NCI-H1694 (cell line): ENCODE results near the gene SLC25A47.
"Not testable (repeated sequence)": the region's sequence is repeated elsewhere in the genome, so short reads cannot be mapped to it uniquely, and the experiment has no call there.

ENCODE experiments used
- DNase-seq: peaks from one replicate; lab custom pipeline; 2025; lab: John Stamatoyannopoulos, UW

SLC25A47 gene

GRCh38 chr14:100305324-100306100 is 17.6 kb upstream of the SLC25A47 start:
- peak; percentile 42 for DNase-seq

- peak; percentile 83 for DNase-seq
Observed at GRCh38 chr14:100306101-100306997, 16.8 kb upstream of the SLC25A47 start, which contains the start of gene SLC25A29. TSS of gene SLC25A29 (minus strand) at chr14:100306444. CDS start at chr14:100306232, 212 bp downstream.

DNA sequence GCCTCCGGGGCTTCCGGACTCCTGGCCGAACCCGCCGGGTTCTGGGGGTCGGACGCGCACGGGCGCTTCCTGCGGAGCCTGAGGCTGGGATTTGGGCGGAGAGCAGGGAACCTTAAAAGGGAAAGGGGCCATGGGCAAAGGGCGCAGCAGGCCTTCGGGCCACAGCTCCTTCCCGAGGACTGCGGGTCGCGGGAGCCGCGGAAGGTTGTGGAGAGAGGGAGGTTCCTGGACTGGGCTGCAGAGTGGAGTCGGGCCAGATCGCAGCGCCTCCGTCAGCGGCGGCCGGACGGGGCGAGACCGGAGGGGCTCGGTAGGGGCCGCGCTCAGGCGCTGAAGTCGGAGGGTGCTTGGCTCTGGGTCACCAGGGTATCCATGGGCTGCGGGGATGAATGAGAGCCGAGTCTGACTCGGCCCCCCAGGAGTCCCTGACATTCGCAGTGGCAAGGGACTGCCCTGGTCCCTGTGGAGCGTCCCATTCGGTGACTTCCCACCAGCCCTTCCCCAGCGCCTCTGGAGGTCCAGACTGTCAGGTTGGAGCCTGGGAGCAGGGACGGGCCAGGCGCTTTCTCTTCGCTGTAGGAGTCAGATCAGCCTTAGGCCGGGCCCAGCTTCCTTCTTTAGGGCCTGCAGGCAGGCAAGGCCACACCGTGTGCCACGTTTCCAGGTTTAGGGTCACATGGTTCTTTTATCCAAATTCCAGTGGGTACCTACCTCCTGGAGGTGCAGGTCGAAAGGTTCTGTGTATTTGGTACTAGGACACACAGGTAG is 16.0 kb upstream of the SLC25A47 start:
- DNase-seq = no peak

DNA sequence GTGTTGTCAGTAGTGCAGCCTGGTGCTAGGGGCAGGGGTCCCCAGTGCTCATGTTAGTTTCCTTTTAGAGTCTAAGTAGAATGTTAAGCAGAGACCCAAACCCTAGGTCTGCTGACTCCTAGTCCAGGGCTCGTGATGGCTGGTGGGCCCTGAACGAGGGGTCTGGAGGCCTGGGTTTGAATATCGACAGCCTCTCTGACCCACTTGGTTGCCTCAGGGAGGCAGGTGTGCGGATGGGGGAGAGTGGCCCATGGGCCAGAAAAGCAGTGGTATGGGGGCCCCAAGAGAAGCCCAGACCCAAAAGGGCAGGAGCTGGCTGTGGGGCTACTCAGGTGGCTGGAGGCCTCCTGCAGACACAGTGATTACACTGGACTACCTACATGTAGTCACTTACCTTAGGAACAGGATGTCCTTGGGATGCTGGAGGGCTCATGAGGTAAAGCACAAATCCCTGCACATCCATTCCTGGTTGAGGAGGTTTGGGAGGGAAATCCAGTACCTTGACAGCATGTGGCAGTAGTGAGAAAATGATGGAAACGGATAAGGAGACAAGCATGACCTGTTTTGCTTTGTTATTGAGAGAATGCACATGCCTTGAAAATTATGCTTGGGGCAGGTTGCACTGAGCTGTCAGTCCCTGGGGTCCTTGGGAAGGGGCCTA is 15.2 kb upstream of the SLC25A47 start:
- DNase-seq = no peak

GRCh38 chr14:100308427-100308792 is 14.7 kb upstream of the SLC25A47 start:
- DNase-seq = not testable (repeated sequence)

DNA sequence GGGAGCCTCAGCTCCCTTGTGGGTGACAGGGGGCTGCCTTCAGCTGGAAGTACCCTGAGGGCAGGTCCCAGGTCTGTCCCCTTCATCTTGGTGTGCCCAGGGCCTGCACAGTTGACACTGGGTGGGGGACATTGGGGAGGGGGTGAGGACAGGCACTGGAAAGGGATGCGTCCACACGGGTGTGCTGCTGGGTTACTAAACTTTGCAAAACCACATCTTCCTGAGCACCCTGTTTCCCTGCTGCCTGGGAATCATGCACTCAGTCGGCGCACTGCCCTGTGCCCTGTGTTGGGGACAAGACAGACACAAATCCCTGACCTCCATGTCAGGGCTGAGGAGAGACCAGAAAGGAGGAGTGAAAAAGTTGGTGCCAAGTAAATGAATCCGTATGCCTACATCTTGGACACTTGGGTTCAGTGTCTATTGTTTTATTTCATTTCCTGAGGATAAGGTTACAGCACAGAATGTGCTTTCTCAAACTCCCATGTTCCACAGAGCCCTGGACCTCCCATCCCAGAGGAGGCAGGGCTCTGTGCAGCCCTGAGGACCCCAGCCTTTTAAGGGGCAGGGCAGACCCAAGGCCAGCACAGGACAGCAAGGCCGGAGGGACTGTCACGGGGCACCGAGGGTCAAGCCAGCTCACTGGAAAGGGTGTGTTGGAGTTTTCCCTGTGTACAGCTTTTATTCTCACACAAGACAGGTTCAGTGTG is 14.0 kb upstream of the SLC25A47 start:
- DNase-seq = no peak

DNA sequence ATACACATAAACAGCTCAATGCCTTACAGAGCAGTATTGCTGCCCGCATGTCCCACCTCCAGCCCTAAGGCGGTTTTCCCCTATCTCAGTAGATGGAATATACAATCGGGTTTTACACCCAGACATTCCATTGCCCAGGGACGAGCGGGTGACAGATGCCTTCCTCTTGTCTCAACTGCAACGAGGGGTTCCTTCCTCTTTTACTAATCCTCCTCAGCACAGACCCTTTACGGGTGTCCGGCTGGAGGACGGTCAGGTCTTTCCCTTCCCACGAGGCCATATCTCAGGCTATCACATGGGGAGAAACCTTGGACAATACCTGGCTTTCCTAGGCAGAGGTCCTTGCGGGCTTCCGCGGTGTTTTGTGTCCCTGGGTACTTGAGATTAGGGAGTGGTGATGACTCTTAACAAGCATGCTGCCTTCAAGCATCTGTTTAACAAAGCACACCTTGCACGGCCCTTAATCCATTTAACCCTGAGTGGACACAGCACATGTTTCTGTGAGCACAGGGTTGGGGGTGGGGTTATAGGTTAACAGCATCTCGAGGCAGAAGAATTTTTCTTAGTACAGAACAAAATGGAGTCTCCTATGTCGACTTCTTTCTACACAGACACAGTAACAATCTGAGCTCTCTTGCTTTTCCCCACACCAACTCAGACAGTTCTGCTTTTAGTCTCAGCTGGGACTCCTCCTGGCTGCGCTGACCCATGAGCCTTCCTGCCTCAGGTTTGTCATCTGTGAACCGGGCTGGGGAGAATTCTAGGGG is 10.8 kb upstream of the SLC25A47 start:
- not testable (repeated sequence) for DNase-seq

- no peak for DNase-seq
Observed at GRCh38 chr14:100312877-100313400, 10.2 kb upstream of the SLC25A47 start.

DNA sequence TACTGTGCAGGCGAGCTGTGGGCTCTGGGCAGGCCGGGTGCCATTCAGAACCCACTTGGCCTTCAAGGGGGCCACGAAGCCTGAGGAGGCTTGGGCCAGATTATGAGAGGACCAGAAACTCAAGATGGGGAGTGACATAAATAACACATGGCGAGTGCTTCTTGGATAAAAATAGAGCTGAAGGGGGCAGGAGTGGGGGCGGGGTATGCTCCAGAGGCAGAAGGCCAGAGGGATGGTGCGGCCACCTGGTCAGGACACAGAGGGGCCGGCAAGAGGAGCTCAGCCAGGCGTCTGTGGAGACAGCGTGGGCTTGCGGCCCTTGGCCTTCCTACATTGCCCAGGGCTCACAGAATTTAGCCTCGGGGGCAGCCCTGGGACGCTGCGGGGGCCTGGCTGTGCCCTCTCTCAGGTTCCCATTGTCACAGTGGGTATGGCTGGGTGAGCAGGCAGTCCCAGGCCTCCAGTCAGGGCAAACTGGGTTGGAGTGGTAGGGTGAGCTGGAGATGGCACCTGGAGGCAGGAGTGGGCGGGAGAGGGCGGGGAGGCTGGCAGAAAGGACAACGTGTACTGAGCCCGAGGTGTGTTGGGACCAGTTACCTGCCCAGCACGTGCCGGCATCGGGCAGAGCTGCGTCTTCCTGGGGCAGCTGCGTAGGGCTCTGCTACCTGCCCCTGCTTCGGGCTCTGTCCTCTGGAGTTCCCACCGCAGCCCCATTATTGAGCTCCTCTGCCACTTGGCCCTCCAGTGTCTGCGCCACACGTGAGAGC is 9.5 kb upstream of the SLC25A47 start:
- DNase-seq = no peak

DNA sequence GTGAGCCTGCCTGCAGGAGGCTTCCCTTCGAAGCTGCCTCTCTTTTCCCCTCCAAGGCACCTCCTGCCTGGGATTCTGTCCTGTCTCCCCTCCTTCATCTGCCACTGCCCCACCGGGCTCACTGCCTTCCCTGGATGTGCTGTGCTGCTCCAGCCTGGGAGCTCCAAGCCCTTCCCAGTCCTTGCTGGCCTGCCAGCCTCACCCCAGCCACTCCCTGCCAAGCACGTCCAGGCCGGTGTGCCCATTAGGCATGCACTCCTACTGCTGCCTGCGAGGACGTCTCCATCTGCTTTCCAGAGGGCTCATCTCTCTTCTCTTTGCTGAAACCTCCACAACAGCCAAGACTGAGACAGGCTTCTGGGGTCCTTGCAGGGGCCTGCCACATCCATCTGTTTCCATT is 8.4 kb upstream of the SLC25A47 start:
- no peak for DNase-seq

GRCh38 chr14:100317389-100317788 is 5.8 kb upstream of the SLC25A47 start:
- no peak for DNase-seq

DNA sequence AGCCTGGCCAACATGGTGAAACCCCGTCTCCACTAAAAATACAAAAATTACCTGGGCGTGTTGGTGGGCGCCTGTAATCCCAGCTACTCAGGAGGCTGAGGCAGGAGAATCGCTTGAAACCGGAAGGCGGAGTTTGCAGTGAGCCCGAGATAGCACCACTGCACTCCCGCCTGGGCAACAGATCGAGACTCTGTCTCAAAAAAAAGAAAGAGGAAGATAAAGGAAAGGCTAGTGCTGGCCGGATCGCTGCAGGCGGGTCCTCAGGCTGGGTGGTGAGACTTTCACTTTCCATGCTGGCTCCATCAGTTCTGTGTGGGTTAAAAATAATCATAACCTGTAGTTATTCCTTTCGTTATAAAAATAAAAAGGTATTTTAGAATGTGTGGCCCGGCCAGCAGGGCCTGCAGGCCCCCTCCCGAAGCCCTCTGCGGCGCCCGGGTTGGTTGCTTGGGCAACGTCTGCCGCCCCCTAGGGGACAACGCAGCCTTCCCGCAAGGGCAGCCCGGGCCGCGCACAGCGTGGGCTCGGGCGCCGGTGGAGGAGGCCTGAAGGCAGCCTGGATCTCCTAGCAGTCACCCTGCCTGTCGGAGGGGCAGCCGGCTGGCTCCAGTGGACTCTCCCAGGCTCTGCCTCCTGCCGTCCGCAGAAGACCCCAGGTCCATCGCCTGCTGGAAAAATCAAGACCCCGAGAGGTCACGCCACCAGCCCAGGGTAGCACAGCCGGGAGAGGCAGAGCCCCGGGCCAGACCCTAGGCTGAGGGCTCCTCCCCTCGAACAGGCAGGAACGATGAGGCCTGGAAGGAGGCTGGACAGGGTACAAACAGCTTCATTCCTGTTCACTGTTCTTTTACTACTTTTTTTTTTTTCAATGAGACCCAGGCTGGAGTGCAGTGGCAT is 5.0 kb upstream of the SLC25A47 start:
- no peak for DNase-seq

DNA sequence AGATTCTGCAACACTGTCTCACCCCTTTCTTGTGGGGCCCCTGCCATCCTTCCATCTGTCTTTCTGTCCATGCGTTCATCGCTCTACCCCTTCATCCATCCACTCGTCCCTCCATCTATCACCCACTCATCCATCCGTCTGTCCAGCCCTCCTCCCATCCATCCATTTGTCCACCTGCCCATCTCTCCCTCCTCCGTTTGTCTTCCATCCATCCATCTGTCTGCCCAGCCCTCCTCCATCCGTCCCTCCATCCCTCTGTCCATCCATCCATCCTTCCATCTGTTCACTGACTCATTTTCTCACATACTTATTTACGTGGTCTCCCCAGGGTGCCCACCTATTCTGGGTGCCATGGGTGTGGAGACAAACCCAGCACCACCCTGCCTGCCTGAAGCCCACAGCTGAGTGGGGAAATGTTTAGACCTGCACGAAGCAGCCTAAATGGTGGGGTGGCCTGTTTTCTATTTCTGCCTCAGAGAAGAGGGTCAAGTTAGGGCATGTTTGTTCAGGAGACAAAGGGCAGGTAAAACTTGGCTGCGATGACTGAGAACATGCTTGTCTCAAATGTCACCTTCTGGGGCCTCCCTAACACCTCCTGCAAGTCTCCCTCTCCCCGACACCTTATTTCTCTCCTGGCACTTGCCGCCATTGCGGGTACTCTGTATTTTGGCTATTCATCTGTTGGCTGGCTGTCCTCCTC is 2.8 kb upstream of the SLC25A47 start:
- no peak for DNase-seq

GRCh38 chr14:100321473-100322137 is 1.5 kb upstream of the SLC25A47 start:
- DNase-seq = no peak

DNA sequence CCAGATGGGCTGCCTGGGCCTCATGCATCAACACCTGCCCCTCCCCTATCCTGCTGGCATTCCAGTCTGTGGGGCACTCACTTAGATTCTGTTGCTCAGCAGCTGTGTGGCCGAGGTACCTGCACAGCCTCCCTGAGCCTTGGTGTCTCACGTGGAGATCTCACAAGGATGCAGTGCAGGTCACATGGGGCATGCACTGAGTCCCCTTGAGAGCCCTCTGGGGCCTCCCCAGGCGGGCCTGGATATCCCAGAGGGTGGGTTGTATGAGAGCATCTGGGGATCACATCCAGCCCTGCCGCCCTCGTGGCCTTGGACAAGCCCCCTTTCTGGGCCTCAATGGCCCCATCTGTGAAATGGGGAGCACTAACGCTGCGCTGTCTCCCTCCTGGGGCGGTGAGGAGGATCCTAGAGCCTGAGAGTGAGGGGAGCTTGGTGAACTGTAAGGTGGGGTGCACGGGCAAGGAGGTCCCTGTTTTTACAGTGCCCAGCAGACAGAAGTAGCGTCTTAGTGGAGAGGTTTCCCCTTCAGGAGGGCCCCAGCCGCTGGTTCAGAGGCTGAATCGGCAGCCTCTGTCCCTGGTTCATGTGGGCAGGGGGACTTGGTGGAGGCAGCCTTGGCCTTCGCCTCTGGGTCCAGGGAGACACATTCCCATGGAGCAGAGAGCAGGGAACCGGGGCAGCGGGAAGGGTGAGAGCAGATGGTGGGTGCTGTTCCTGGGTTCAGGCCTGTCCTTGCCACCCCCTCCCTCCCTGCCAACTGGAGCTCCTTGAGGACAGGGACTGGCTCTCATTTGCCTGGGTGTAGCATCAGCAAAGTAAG is 791 bp upstream of the SLC25A47 start:
- DNase-seq = no peak

- DNase-seq = no peak
Observed at GRCh38 chr14:100323942-100324307, 786 bp downstream of the SLC25A47 start.
